KOPT-K1 (cell line): ENCODE measurements around the gene SPECC1.
"Not testable (repeated sequence)": the region's sequence is repeated elsewhere in the genome, so short reads cannot be mapped to it uniquely, and the experiment has no call there.

ENCODE experiments used
- H3K27ac ChIP-seq: fragments of 200-600 bp; sonication (generic); 2 replicates; pipeline ENCODE4 v1.5.1; 2016; ENCODE audit warnings: antibody characterized with exemption, mild to moderate bottlenecking, low read depth, low read length; ENCODE audit not compliant: poor library complexity, severe bottlenecking
- H3K36me3 ChIP-seq: fragments of 200-600 bp; sonication (generic); 2 replicates; pipeline ENCODE4 v1.5.1; 2017; ENCODE audit warnings: antibody characterized with exemption, mild to moderate bottlenecking, low read length, moderate library complexity; ENCODE audit not compliant: insufficient read depth
- H3K9me3 ChIP-seq: fragments of 200-600 bp; sonication (generic); 2 replicates; pipeline ENCODE4 v1.5.1; 2017; ENCODE audit warnings: antibody characterized with exemption, low read length, mild to moderate bottlenecking; ENCODE audit not compliant: insufficient read depth, poor library complexity, severe bottlenecking

SPECC1 gene

GRCh38 chr17:20073055-20073979 lies 64.2 kb downstream of the SPECC1 start:
- H3K9me3 ChIP-seq = no peaks in the 10 kb centered on the region
- H3K27ac ChIP-seq = no peak overlapping the region
- no peaks in the 10 kb centered on the region for H3K36me3 ChIP-seq

- Histone ChIP-seq H3K27ac (no peak overlapping the region), H3K36me3 (no peaks in the 10 kb centered on the region), H3K9me3 (no peaks in the 10 kb centered on the region)
These were observed 64.8 kb downstream of the SPECC1 start for GRCh38 chr17:20074001-20074400.

GRCh38 chr17:20074489-20074888 lies 65.3 kb downstream of the SPECC1 start:
- H3K27ac ChIP-seq = no peak overlapping the region
- no peaks in the 10 kb centered on the region for H3K9me3 ChIP-seq
- no peaks in the 10 kb centered on the region for H3K36me3 ChIP-seq

GRCh38 chr17:20076137-20076536 lies 67.0 kb downstream of the SPECC1 start:
- not testable (repeated sequence) for H3K9me3 ChIP-seq, H3K36me3 ChIP-seq, H3K27ac ChIP-seq

- Histone ChIP-seq H3K36me3 (no peaks in the 10 kb centered on the region), H3K9me3 (no peaks in the 10 kb centered on the region), H3K27ac (no peak overlapping the region)
These were observed 69.0 kb downstream of the SPECC1 start for GRCh38 chr17:20077978-20078685.

- Histone ChIP-seq H3K27ac (no peak overlapping the region), H3K9me3 (no peaks in the 10 kb centered on the region), H3K36me3 (no peaks in the 10 kb centered on the region)
These were observed 71.4 kb downstream of the SPECC1 start for GRCh38 chr17:20080513-20080912.

GRCh38 chr17:20083156-20083859 lies 74.1 kb downstream of the SPECC1 start:
- Histone ChIP-seq H3K27ac (no peak overlapping the region), H3K9me3 (no peaks in the 10 kb centered on the region), H3K36me3 (no peaks in the 10 kb centered on the region)

GRCh38 chr17:20084621-20085282 lies 75.6 kb downstream of the SPECC1 start:
- Histone ChIP-seq H3K27ac (no peak overlapping the region), H3K36me3 (no peaks in the 10 kb centered on the region), H3K9me3 (no peaks in the 10 kb centered on the region)

- no peak overlapping the region for H3K27ac ChIP-seq
- no peaks in the 10 kb centered on the region for H3K9me3 ChIP-seq
- no peaks in the 10 kb centered on the region for H3K36me3 ChIP-seq
These were observed 76.2 kb downstream of the SPECC1 start for GRCh38 chr17:20085283-20085845.

GRCh38 chr17:20086416-20087076 lies 77.4 kb downstream of the SPECC1 start:
- H3K9me3 ChIP-seq = no peaks in the 10 kb centered on the region
- no peak overlapping the region for H3K27ac ChIP-seq
- H3K36me3 ChIP-seq = no peaks in the 10 kb centered on the region

GRCh38 chr17:20087538-20088250 lies 78.5 kb downstream of the SPECC1 start:
- Histone ChIP-seq H3K9me3 (no peaks in the 10 kb centered on the region), H3K27ac (no peak overlapping the region), H3K36me3 (no peaks in the 10 kb centered on the region)

GRCh38 chr17:20089756-20090547 lies 80.8 kb downstream of the SPECC1 start:
- H3K36me3 ChIP-seq = no peaks in the 10 kb centered on the region
- no peaks in the 10 kb centered on the region for H3K9me3 ChIP-seq
- H3K27ac ChIP-seq = no peak overlapping the region
